Stimulated activated CD8-positive, alpha-beta memory T cell treated with anti-CD3 and anti-CD28 coated beads, Interleukin-4, amount 100 ng/mL, for 1 hour (primary cell): Measurements from ENCODE around the gene ERFL.

Source experiments
- DNase-seq, 2 donors: peaks; one replicate each; pipeline ENCODE4 v3.0.0-alpha.2; 2020; ENCODE audit warnings: low read depth in 2 of 2, low spot score in 1 of 2

Gene ERFL

GRCh38 chr19:41901707-41902360 lies 26.4 kb downstream of the ERFL start:
- no peak for DNase-seq

- DNase-seq, result no peak
Observed at GRCh38 chr19:41898235-41898634, 30.0 kb downstream of the ERFL start.

GRCh38 chr19:41897820-41898219 lies 30.4 kb downstream of the ERFL start:
- no peak for DNase-seq

- no peak for DNase-seq
Observed at GRCh38 chr19:41897181-41897580, 31.1 kb downstream of the ERFL start.

GRCh38 chr19:41896581-41896942 lies 31.7 kb downstream of the ERFL start:
- no peak for DNase-seq

- DNase-seq, result no peak
Observed at GRCh38 chr19:41895745-41896580, 32.3 kb downstream of the ERFL start.

- DNase-seq, result no peak
Observed at GRCh38 chr19:41894350-41894749, 33.9 kb downstream of the ERFL start.

GRCh38 chr19:41893899-41894298 lies 34.4 kb downstream of the ERFL start:
- DNase-seq, result no peak

GRCh38 chr19:41892173-41892902 lies 35.9 kb downstream of the ERFL start:
- no peak for DNase-seq

- DNase-seq, result no peak
Observed at GRCh38 chr19:41890936-41891335, 37.3 kb downstream of the ERFL start.

- no peak for DNase-seq
Observed at GRCh38 chr19:41889896-41890295, 38.4 kb downstream of the ERFL start.

GRCh38 chr19:41888926-41889325 lies 39.3 kb downstream of the ERFL start:
- no peak for DNase-seq

GRCh38 chr19:41887711-41888382 lies 40.4 kb downstream of the ERFL start:
- peak; percentile 80 to 83 for DNase-seq

GRCh38 chr19:41886761-41887710 lies 41.2 kb downstream of the ERFL start:
- peak in 1 of 2 donors; percentile 50 for DNase-seq

- peak; percentile 75 to 77 for DNase-seq
Observed at GRCh38 chr19:41883821-41884733, 44.2 kb downstream of the ERFL start.

- DNase-seq, result no peak
Observed at GRCh38 chr19:41883463-41883820, 44.8 kb downstream of the ERFL start.

- no peak for DNase-seq
Observed at GRCh38 chr19:41882568-41883462, 45.4 kb downstream of the ERFL start, which contains the start of gene ARHGEF1. Gene ARHGEF1 (plus strand): TSS chr19:41883184. CDS start chr19:41888083, 4,899 bp downstream.

GRCh38 chr19:41880329-41880708 lies 47.9 kb downstream of the ERFL start:
- DNase-seq, result no peak
